HG02852 (cell line): ENCODE data around the gene BRD1.

Experiments used
- ATAC-seq: cut with Tn5 transposase; IDR thresholded peaks from one replicate; pipeline ENCODE4 v1.9.1; 2021; ENCODE audit warnings: mild to moderate bottlenecking, moderate library complexity; ENCODE audit not compliant: unreplicated experiment

The BRD1 gene

DNA sequence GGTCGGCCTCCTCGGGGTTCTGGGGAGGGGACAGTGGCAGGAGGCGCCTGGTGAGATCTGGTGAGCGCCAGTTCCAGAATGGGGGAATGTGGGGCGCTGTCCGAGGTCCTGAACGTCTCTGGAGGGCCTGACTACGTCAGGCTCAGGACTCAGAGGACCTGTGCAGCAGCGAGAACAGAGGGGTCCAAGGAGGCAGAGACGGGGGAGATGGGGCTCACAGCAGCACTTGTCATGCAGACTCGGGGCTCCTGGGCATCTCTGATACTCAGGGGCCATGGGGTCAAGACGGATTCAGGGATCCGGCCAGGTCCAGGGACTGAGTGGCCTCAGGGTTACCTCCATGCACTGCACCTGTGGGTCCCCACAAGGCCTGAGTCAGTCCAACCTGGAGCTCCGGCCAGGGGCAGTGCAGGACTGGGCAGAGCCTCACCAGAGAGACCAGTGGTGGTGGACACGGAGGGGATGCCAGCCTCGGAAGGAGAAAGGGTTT lies 92.2 kb downstream of the BRD1 start:
- no peak for ATAC-seq

DNA sequence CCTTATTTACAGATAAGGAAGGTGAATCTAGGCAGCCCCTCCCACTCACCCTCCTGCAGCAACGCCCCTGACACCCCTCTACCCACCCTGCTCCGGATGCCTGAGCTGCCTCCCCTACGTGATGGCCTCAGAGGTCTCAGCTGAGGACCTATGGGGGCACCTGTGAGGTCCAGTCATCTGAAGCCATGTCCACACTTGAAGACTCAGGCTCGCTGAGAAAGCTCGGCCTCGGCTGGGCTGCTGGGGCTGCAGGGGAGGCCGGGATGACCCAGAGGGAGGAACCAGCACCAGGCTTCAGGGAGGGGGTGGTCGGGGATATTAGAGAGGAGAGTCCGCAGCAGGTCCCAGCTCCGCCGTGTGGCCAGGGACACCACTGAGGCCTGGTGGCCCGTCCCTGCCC lies 92.8 kb downstream of the BRD1 start:
- ATAC-seq: no peak

DNA sequence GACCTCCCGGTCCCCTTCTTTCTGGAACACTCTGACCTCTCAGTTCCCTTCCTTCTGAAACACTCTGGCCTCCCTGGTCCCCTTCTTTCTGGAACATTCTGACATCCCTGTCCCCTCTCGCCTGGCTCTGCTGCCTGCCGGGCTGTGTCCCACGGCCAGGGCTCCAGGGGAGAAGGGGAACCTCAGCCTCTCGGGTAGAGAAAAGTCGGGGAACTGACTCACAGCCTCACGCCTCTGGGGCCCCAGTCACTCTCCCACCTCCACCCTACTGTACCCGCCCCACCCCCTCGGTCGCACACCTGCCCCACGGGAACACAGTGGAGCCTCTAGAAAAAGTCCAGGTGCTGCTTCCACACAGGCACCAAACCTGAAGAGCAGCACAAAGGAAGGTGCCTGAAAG lies 93.3 kb downstream of the BRD1 start:
- ATAC-seq: no peak

DNA sequence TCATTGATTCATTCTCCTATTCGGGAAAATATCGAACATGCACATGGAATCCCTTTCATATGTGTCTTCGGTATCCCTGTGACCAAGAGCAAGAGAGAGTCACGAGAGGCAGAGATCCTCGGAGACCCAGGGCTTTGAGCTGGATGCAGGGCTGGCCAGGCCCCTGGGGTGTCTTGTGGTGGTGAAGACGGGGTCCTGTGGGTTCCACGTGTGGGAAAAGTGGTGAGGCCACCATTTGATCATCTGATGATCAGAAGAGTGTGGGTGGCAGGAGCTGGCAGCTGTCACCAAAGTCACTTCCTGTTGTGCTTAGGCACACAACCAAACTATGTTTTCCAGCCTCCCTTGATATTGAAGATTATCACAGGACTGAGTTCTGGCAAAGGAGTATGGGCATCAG lies 94.0 kb downstream of the BRD1 start:
- no peak for ATAC-seq

DNA sequence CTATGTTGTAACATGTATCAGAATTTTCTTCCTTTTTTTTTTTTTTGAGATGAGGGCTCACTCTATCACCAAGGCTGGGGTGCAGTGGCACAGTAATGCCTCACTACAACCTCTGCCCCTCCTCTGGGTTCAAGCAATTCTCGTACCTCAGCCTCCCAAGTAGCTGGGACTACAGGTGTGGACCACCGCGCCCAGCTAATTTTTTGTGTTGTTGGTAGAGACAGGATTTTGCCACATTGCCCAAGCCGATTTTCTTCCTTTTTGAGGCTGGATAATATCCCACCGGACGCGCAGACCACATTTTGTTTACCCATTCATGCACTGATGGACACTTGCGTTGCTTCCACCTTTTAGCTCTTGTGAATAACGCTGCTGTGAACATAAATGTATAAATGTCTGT lies 97.0 kb downstream of the BRD1 start:
- no peak for ATAC-seq

DNA sequence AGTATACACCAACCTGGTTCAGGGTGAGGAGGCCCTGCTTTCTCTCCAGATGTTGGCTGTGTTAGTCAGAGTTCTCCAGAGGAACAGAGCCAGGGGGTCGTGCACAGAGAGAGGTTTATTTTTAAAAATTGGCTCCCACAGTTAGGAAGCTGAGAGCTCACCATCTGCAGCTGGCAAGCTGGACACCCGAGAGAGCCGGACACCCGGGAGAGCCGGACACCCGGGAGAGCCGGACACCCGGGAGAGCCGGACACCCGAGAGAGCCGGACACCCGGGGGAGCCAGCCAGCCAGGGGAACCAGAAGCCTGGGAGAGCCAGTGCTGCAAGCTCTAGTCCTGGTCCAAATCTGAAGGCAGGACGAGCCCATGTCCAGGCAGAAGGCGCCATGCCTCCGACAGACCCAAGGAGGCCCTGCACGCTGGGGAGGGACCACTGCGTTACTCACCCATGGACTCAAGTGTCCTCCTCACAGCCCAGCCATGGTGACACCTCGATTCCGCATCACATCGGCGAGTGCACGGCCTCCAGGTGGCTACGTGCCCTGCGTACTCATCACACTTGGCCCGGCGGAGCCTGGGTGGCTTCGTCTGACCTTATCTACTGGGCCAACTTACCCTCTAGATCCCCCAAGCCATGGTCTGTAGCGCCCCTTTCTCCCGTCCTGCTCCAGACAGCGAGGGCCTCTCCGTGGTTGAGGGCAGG lies 99.0 kb downstream of the BRD1 start:
- ATAC-seq: no peak

DNA sequence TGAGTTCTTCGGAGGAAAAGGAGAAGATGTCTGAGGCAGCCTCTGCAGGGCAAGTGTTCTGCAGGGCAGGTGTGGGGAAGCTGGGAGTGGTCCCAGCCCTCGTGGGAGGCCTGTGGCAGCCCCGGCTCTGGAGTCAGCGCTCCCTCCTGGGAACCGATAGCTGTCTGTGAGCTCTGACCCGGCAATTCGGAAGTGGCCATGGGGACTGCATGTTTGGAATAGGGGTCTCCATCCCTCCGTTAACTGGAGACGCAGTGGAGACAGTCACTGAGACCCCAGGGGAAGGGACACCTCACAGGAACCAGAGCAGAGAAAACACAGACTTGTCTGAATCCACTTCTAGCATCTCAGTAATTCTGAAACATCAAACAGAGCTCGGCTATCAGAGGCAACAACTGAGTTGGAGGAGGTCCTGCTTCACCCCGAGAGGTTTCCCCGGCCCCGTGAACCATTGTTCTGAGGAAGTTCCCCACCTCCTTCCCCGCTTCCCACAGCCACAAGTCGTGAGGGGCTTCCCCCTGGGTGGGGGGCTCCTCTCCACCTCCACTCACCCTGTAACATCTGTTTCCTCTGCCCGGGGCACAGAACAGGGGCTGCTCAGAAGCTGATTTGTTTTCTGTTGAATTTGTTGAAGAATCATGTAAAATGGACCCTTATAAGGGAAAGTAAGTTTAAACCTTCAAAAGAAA lies 99.6 kb downstream of the BRD1 start:
- ATAC-seq: no peak

DNA sequence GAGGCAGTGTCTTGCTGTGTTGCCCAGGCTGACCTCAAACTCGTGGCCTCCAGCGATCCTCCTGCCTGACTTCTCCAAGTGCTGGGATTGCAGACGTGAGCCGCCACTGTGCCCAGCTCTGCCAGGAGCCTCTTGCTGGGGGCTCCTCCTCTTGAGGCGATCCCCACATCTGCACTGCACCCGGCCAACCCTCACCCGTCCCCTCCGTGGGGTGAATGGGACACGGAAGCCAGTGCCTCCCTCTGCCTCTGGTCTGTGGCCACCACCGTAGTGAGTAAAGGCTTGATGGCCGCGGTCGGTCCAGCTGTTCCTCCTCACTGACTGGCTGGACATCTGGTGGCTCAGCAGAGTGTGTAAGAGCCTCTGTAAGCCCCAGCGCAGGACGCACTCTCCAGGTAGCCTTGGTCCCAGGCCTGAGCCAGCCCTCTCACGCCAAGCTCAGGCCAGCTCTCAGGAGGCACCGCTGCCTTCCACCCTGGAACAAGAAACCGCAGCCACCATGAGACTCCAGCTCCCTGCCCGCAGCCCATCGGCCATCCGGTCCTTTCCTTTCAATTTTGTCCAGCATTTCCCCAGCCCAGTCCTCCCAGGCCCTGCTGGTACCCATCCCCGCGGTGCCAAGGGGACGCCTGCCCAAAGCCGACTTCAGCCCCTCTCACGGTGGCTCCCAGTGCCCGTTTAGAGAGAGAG lies 100.3 kb downstream of the BRD1 start:
- ATAC-seq: no peak

DNA sequence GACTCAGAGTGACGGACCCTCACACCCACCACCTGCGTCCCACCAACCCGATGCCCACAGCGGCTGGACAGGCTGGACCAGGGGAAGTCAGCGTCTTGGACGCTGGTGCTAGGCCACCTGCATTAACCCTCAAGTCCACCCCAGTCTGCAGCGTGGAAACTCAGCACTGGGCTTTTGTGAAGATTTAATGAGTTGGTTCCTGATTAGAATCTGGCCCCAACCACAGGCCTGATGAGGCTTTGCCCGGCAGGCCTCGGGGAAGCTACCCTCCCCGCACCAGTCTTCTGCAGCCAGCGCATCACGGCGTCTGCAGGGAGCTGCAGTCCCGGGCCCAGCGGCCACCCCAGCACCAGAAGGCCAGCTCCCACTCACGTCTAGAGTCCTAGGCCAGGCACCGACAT lies 101.0 kb downstream of the BRD1 start:
- ATAC-seq: no peak

DNA sequence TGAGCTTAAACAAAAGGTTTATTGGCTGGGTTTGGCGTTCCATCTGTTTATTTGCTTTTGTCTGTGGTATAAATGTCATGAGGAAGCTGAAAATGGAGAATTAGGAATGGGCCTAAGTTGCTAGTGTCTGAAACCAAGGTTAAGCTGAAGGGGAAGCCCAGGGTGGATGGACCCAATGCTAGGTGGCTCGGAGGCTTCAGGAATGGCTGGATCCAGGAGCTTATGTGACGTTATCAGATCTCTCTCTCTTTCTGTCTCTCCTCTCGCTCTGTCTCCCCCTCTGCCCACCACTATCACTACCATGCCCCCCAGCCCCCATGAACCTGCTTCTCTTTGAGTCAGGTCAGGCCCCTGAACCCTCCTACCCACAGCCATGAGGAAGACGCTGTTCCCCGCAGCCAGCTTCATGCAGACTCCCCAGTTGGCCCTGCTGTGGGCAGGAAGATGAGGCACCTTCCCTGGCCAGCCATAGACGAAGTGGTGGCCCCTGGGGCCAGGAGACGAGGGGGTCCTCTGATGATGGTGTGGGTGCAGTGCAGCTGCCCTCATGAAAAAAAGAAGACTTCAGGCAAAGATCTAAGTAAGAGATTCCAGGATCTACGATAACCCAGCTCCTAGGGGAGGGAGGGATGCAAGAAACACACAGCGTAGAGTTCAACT lies 101.5 kb downstream of the BRD1 start:
- no peak for ATAC-seq

DNA sequence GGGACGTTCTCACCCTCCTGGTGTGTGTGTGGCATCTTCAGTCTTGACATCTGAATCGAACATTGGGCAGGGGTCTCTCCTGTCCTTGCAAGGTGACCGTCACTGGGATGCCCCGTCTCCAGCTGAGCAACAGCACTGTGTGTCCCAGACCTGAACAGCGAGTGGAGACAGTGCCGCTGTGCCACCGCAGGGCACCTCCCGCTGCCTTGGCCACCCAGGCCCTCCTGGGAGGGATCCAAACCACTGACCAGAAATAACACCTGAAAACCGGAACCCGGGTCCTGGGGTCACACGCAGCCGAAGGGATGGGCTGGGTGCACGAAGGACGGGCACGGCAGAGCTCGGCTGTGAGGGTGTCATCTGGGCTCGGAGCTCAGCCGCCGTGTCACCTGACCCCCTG lies 102.2 kb downstream of the BRD1 start:
- ATAC-seq: no peak

DNA sequence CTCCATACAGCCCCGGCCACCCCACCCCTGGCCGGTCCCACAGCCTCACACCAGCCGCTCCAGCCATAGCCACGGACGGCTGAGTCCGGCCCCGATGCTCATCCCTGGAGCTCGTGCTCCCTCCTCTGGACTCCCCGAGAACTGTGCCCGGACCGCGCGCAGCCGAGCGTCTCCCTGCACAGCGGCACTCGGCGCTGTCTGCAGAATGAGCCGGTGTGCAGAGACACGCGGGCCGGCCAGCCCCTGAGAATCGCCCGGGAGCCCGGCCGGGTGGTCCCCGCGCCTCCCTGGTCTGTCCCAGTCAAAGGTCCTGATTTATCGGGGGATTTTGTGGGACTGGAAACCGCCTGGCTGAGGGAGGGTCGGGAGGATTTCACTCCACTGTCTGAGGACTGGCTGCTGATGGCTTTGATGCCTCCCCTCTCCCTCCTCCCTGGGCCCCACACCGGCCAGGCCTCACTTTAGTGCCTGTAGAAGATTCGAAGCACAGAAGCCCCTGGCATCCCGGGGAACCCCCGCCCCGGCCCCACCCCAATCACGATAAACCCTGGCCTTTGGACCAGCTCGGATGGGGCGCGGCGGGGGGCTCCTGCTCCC lies 102.7 kb downstream of the BRD1 start:
- ATAC-seq: no peak

DNA sequence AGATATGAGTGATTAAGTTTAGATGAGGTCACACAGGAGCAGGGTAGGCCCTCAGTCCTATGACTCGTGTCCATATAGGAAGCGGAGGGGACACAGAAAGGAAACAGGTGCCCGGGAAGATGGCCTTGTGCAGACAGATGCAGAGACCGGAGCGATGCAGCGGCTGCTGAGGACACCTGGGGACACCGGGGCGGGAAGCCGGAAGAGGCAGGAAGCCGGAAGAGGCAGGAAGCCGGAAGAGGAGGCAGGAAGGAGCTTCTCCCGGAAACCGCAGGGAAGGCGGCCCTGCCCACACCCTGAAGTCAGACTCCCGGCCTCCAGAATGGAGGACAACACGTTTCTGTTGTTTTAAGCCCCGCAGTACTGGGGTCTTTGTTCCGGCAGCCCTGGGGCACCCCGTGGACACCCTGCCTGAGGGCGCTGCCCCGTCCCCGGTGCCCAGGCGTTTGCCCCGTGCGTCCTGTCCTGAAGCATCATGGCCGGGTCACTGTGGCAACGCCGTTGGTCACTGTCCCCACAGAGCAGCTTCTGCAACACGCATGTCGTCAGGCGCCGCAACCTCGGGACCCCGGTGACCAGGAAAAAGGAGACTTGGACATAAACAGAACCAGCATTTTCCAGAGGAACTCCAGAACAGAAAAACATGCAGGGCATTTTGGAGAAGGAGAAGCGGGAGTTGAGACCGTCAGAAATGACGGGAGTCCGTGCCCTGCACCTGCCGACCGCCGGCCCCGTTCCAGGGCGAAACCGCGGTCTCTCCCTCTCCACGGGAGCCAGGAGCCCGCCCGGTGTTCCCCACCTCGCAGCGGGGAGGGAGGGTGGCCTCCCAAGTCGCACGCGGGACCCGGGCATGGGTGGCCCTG lies 103.4 kb downstream of the BRD1 start:
- ATAC-seq: no peak

DNA sequence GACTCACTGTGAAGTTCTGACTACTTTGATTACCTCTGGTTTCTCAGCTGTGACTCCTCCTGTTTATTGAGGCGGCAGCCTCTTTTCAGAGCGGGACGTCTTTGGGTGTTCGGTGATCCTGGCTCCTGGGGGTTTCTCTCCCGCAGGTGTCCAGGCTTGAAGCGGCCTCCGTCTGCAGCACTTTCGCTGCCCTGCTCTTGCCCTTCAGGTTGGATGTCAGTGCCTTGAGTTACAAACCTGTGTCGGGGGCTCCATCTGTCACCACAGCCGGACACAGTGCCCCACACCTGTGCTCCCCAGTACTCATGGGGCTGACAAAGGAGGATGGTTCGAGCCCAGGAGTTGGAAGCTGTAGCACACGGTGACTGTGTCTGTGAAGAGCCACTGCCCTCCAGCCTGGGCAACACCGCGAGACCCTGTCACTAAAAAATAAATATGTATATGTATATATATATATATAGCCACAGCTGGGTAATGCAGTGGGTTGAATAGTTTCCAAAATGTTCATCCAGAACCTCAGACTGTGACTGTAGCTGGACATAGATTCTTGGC lies 104.1 kb downstream of the BRD1 start:
- no peak for ATAC-seq
